GM21619 (cell line): Measurements from ENCODE around the gene TBC1D28.
"Not testable (repeated sequence)": the region's sequence is repeated elsewhere in the genome, so short reads cannot be mapped to it uniquely, and the experiment has no call there.

Source experiments
- ATAC-seq: cut with Tn5 transposase; IDR thresholded peaks from one replicate; pipeline ENCODE4 v1.9.1; 2021; ENCODE audit not compliant: unreplicated experiment

Gene TBC1D28

GRCh38 chr17:18644291-18644690 lies at the start of gene TBC1D28:
TBC1D28 (minus strand) TSS chr17:18644391; CDS start chr17:18641352, 3,039 bp downstream.
- ATAC-seq = not testable (repeated sequence)

GRCh38 chr17:18682668-18683067 lies 38.5 kb upstream of the TBC1D28 start:
- not testable (repeated sequence) for ATAC-seq

- ATAC-seq = peak; percentile 81
These were observed 37.8 kb upstream of the TBC1D28 start, which contains the start of gene FOXO3B for GRCh38 chr17:18681767-18682571. FOXO3B (minus strand) TSS chr17:18682314; CDS start chr17:18681651, 663 bp downstream.

GRCh38 chr17:18677381-18677780 lies 33.2 kb upstream of the TBC1D28 start:
- not testable (repeated sequence) for ATAC-seq

GRCh38 chr17:18676928-18677327 lies 32.7 kb upstream of the TBC1D28 start:
- ATAC-seq = not testable (repeated sequence)

GRCh38 chr17:18672395-18673227 lies 28.4 kb upstream of the TBC1D28 start:
- not testable (repeated sequence) for ATAC-seq

GRCh38 chr17:18668625-18669024 lies 24.4 kb upstream of the TBC1D28 start:
- ATAC-seq = not testable (repeated sequence)

GRCh38 chr17:18667535-18667934 lies 23.3 kb upstream of the TBC1D28 start:
- ATAC-seq = not testable (repeated sequence)

GRCh38 chr17:18666326-18666725 lies 22.1 kb upstream of the TBC1D28 start:
- ATAC-seq = not testable (repeated sequence)

- not testable (repeated sequence) for ATAC-seq
These were observed 17.9 kb upstream of the TBC1D28 start for GRCh38 chr17:18661924-18662624.

- not testable (repeated sequence) for ATAC-seq
These were observed 5.9 kb upstream of the TBC1D28 start for GRCh38 chr17:18650094-18650493.

- ATAC-seq = not testable (repeated sequence)
These were observed 1.1 kb downstream of the TBC1D28 start for GRCh38 chr17:18643124-18643523.

- not testable (repeated sequence) for ATAC-seq
These were observed 5.8 kb downstream of the TBC1D28 start for GRCh38 chr17:18638357-18638756.

- not testable (repeated sequence) for ATAC-seq
These were observed 8.0 kb downstream of the TBC1D28 start for GRCh38 chr17:18636237-18636636.

GRCh38 chr17:18635773-18636172 lies 8.4 kb downstream of the TBC1D28 start:
- not testable (repeated sequence) for ATAC-seq

GRCh38 chr17:18634550-18635263 lies 9.5 kb downstream of the TBC1D28 start:
- not testable (repeated sequence) for ATAC-seq

- ATAC-seq = no peak
These were observed 17.9 kb downstream of the TBC1D28 start for GRCh38 chr17:18626152-18626870.

- ATAC-seq = peak; percentile 84
These were observed 18.6 kb downstream of the TBC1D28 start for GRCh38 chr17:18625509-18626104.

GRCh38 chr17:18624862-18625501 lies 19.2 kb downstream of the TBC1D28 start:
- peak; percentile 28 for ATAC-seq
